Astrocyte of the spinal cord (primary cell): ENCODE measurements around the gene USO1.
A peak's percentile ranks its signal among the peaks of the same experiment; 100 is the strongest.

Source experiments
- DNase-seq: peaks from one replicate; pipeline ENCODE4 v3.0.0; 2011; ENCODE audit warnings: low read depth, low spot score
- H3K4me3 ChIP-seq: 2 replicates; pipeline ENCODE4 v1.5.1; 2011; ENCODE audit warnings: low read depth, mild to moderate bottlenecking, low read length, moderate library complexity
- CTCF ChIP-seq: IDR thresholded peaks from 2 replicates; pipeline ENCODE4 v1.5.1; 2012; ENCODE audit warnings: low read depth, mild to moderate bottlenecking, low read length, inconsistent platforms
- in situ Hi-C: cut with HindIII; loops from 2 replicates; pipeline ENCODE4 v1.10.0; 2017; ENCODE audit warnings: low sequenced_read_pairs

Gene USO1

GRCh38 chr4:75817901-75818300 is 93.5 kb downstream of the USO1 start:
- DNase-seq = no peak
- no peak overlapping the region for H3K4me3 ChIP-seq
- in situ Hi-C loops = no loop called here
- TF ChIP-seq CTCF = no peak

GRCh38 chr4:75819121-75819520 is 94.7 kb downstream of the USO1 start:
- TF ChIP-seq CTCF = no peak
- in situ Hi-C loops = no loop called here
- H3K4me3 ChIP-seq = no peak overlapping the region
- DNase-seq = no peak

- in situ Hi-C loops = no loop called here
- TF ChIP-seq CTCF = no peak
- DNase-seq = no peak
- H3K4me3 ChIP-seq = no peak overlapping the region
Measured at GRCh38 chr4:75820197-75820596, 95.8 kb downstream of the USO1 start.

- DNase-seq = no peak
- TF ChIP-seq CTCF = no peak
- H3K4me3 ChIP-seq = no peak overlapping the region
- in situ Hi-C loops = no loop called here
Measured at GRCh38 chr4:75820676-75821075, 96.3 kb downstream of the USO1 start.

GRCh38 chr4:75821216-75821615 is 96.8 kb downstream of the USO1 start:
- no peak for TF ChIP-seq CTCF
- no peak for DNase-seq
- in situ Hi-C loops = no loop called here

GRCh38 chr4:75821966-75822365 is 97.6 kb downstream of the USO1 start:
- H3K4me3 ChIP-seq = no peak overlapping the region
- no peak for TF ChIP-seq CTCF
- in situ Hi-C loops = no loop called here
- peak; percentile 14 for DNase-seq

More at GRCh38 chr4:75821216-75821615, 96.8 kb downstream of the USO1 start:
- no peak overlapping the region for H3K4me3 ChIP-seq

GRCh38 chr4:75822416-75822815 is 98.0 kb downstream of the USO1 start:
- in situ Hi-C loops = no loop called here
- TF ChIP-seq CTCF = no peak
- DNase-seq = no peak
- H3K4me3 ChIP-seq = no peak overlapping the region
